Non-pigmented ciliary epithelial cell (primary cell): ENCODE results near the gene SSTR5.
"Not testable (repeated sequence)": the region's sequence is repeated elsewhere in the genome, so short reads cannot be mapped to it uniquely, and the experiment has no call there.

Source experiments
- DNase-seq: peaks from one replicate; pipeline ENCODE4 v3.0.0-alpha.2; 2010; ENCODE audit warnings: low read depth

Gene SSTR5

DNA sequence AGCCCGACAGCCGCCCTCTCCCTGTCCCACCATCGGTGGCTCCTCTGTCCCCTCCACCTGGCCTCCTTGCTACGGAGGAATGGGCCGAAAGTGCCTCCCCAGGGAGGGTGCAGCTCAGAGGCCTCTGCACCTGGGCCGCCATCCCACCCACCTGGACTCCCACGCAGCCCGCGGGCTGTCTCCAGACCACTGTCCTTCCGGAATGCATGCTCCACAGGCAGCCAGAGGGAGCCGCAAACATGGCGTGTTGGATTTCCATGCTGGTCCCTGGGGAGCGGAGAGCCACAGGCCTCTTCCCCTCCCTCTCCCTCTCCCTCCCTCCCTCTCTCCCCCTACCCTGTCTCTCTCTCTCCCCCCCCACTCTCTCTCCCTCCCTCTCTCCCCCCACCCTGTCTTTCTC lies 3.0 kb downstream of the SSTR5 start:
- DNase-seq: no peak

DNA sequence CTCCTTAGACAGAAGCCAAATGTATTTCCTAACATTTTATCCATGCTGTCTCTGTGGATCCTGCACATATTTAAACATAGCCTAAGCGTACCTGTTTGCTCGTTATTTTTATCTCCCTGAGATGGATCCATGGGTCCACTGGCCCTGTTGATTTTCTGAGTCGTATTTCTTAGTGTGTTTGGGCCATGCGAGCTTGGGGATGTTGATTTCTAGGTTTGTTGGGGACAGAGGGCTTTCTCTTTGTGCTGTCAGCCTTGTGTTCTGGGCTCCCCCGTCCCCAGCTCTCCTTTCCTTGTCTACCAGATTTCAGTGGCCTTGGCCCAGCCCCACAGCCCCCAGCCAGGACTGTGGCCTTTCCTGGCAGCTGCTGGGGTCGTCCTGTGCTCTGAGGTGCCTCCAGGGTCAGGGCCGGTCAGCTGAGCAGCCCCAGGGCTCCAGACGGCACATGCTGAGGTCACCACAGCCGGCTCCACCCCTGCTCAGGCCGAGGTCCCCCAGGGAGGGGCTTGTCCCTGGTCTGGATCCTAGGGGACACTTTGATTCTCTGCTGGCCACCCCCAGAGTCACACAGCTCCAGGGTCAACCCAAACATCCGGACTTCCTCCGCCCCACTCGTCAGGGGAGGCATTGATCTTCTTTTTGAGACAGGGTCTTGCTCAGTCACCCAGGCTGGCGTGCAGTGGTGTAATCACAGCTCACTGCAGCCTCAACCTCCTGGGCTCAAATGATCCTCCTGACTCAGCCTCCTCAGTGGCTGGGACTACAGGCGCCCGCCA lies 4.4 kb downstream of the SSTR5 start:
- no peak for DNase-seq

DNA sequence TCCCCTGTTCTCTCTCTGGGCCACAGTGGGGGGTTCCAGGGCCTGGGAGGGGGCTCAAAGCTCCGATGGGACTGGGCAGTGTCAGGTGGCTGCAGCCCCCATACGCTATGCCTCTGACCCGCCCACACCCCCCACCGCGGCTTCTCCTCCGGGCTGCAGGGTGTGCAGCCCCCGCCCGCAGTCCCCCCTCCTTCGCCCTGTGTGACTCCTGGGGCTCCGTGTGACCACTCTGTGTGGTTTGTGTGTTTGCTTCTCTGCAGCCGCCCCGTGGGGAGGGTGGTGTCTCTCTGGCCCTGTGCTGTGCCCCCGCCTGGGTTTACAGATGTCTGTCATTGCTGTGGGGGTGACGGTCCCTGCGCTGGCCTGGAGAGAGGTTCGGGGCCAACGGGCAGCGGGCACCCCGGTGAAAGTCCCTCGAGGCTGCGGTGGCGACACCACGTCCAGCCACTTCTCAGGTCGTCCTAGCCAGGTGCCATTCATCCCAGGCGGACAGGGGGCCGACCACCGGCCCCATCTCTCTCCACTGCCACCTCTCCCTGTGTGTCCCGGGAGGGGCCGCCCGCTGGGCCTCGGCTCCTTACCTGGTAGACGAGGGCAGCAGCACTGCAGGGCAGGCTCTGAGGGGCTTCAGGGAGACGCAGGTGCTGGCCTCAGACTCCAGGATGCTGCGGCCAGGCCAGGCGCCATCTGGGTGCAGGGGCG lies 5.5 kb downstream of the SSTR5 start:
- DNase-seq: no peak

DNA sequence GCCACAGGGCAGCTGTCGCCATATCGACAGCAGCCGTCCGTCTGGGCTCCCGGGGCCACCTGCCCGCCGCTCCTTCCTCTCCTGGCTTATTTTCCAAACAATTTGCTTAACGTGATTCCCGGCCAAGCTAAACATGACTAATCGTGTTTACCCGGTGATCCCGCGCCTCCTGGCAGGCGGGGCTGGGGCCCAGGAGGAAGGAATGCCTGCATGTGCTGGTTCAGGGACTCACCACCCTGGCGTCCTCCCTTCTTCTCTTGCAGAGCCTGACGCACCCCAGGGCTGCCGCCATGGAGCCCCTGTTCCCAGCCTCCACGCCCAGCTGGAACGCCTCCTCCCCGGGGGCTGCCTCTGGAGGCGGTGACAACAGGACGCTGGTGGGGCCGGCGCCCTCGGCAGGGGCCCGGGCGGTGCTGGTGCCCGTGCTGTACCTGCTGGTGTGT lies 6.1 kb downstream of the SSTR5 start:
- peak; percentile 15 for DNase-seq

DNA sequence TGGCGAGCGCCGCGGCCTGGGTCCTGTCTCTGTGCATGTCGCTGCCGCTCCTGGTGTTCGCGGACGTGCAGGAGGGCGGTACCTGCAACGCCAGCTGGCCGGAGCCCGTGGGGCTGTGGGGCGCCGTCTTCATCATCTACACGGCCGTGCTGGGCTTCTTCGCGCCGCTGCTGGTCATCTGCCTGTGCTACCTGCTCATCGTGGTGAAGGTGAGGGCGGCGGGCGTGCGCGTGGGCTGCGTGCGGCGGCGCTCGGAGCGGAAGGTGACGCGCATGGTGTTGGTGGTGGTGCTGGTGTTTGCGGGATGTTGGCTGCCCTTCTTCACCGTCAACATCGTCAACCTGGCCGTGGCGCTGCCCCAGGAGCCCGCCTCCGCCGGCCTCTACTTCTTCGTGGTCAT lies 6.8 kb downstream of the SSTR5 start:
- no peak for DNase-seq

DNA sequence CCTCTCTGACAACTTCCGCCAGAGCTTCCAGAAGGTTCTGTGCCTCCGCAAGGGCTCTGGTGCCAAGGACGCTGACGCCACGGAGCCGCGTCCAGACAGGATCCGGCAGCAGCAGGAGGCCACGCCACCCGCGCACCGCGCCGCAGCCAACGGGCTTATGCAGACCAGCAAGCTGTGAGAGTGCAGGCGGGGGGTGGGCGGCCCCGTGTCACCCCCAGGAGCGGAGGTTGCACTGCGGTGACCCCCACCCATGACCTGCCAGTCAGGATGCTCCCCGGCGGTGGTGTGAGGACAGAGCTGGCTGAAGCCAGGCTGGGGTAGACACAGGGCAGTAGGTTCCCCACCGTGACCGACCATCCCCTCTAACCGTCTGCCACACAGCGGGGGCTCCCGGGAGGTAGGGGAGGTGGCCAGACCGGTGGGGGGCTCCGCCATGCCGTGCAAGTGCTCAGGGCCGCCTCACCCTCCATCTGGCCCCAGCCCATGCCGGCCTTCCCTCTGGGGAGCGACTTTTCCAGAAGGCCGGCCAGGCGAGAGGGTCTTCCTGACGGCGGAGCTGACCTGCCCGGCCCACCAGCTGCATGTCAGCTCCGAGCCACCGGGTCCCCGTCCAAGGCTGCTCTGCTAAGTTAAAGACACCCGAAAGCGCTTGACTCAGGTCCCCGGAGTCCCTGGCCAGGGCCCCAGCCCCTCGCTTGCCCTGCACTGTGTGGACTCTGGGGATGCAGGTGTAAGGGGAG lies 7.4 kb downstream of the SSTR5 start:
- no peak for DNase-seq

DNA sequence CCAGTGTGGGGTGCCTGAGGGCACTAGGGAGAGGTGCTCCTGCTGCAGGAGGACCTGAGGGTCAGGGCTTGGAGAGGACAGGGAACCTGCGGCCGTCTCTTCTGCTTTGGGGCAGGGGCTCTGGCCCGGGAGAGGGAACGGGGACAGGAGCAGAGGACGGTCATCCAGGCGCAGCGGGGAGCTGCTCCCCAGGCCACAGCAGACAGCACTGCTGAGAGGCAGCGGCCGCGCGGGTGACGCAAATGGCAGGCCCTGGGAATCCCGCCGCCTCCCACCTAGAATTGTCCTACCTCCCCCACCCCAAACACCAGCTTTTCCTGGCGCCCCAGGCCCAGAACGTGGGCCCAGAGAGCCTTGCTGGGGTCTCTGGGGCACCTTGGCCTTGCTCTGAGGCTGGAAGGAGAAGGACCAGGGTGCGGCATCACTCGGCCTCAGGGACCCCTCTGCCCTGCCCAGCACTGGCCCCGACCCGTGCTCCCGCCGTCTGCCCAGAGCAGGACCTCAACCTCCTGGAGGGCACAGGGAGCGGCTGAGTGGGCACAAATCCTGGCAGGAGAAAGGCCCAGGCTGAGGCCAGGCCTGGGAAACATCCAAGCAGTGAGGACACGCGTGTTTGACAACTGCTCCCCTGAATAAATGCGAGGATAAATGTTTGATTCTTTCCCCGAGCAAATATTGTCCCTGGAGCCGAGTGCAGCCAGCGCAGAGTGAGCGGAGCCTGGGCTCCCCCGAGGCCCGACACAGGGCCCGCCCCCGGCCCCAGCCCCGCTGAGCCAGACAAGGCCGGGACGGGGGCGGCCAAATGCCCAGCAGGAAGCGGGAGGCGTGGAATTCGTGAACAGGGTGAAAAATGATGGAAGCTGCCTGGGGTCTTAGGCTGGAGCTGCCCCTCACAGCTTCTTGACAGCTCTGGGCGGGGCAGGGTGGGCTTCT lies 8.5 kb downstream of the SSTR5 start:
- no peak for DNase-seq

DNA sequence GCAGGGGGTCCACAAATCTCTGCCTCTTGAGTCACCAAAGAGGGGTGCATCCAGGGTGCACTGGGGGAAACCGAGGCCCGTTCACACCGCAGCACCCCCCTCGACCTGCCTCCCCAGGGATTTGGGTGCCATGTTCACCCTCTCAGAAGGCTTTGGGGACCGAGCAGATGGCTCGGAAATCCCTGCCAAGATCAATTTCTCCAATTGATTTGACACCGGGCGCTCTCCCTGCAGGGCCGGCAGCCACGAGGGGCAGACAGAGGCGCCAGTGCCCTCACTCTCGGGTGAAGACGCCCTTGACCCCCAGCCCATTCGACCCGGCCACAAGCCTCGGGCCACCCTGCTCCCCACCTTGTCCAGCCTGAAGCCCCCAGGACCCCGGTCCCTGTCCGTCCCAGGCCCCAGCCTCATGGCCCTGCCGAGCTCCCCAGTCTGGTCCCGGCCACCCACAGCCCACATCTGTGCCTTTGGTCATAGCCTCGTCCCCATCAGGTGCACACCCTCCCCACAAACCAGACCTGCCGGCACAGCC lies 9.3 kb downstream of the SSTR5 start:
- no peak for DNase-seq

DNA sequence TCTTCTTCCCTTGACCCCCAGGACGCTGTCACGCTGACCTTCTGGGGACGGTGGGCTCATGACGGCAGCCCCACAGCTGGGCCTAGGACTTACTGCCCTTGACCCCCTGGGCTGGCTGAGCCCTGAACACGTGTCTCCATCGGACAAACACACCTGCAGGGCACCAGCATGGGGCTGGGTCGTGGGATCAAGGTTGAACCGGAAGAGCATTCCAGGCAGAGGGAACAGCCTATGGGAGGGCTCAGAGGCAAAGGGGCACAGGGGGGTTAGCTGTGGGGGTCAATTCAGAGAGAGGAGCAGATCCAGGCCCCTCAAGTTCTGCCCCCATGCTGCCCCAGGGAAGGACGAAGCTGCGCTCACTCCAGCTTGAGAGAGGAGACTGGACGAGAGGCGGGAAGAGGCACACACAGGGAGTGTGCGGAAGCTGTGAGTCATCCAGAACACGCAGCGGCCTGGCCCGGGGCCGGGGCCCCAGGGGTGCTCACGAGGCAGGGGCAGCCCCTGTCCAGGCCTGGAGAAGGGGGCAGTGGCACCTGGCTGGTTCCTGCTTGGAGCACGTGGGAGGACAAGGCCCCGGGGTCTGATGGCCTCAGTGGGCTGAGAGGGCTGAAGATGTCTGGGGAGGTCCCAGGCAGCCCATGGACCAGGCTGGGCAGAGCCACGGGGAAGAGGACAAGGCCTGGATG lies 9.9 kb downstream of the SSTR5 start:
- DNase-seq: no peak

DNA sequence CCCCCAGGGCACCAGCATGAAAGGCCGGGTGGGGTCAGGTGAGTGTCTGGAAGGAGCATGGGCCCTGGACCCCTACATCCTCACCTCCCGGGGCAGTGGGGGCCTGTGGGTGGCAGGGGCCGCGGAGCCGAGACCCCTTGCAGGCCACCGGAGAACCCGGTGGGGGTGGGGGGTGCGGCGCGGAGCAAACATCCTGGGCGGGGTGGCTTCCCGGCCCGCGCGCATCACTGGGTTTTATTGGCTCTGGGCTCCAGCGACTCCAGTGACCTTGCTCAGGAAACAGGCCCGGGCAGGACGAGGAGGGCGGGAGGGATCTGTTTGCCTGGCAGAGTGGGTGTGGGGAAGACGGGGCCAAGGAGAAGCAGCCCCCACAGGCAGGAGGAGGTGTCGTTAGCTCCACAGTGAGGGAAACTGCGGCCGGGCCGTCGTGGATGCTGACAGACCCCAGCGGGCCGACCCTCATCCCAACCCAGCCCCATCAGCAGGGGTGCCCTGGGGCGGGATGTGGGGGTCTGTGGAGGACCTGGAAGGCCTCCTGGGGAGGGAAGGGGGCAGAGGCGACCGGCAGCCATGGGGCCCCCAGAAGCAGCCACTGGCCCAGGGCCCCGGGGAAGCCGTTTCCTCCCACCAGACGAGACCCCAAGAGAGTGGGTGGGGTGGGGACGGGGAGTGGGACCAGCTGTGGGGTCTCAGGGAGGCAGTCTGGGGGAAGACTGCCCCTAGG lies 10.6 kb downstream of the SSTR5 start:
- no peak for DNase-seq

DNA sequence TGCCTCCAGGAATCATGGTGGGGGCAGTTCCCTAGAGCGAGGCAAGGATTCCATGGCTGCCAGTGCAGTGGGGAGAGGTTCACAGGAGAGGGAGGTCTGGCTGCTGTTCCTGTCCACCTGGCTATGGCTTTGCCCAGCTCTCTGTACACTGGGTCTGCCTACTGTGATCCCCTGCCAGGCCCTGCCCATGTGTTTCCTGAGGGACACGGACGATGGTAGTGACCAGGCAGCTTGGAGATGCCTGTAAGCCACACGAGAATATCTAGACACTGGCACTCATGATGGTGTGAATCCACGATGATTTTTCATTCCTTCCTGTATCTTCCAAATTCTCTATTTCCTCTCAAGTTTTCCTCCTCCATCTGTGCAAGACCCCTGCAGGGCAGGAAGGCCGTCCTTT lies 12.4 kb downstream of the SSTR5 start:
- DNase-seq: no peak

DNA sequence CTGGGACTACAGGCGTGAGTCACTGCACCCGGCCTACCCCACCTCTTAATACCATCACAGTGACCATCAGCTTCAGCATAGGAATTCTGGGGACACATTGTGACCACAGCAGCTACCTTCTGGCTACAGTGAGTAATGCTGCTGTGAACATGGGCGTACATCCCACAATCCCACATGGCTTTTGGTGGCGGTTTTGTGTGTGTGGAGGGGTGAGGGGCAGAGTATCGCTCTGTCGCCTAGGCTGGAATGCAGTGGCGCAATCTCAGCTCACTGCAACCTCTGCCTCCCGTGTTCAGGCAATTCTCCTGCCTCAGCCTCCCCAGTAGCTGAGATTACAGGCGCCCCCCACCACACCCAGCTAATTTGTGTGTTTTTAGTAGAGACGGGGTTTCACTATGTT lies 13.9 kb downstream of the SSTR5 start:
- DNase-seq: not testable (repeated sequence)

DNA sequence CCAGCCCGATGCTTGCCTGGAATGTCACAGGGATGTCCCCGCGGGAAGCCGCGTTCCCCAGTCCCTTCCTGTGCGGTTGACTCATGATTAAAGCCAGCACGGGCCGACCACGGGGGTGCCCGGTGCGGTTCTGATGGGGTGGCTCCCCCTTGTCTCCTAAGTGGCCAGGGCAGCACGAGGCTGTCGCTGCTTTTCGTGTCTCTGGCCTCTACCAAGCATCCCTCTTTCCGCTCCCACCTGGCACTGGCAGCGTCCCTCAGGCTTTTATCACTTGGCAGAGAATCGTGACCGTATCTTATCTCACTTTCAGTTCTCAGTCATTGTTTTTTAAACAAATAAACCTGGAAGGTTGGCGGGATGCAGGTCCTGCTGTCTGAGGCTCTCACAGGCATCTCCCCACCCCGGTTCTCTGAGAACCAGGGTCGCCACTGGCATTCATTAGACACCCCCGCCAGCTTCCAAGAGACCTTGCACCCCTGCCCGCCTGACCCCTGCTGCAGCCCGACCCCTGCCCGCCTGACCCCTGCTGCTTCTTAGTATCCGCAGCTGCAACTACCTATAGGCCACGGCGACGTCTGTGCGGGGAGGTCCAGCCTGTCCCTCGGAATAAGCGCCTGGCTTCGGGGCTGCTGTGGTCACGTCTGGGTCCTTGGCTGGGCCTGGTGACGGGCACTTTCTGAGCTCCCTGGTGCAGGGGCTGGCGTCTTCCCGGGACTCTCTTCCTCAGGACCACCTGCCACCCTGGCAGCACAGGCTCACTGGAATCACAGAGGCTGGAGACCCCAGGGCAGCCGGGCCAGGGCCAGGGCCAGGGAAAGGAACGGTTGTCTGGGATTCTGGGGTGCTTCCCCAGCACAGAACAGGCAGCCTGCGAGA lies 16.0 kb downstream of the SSTR5 start:
- no peak for DNase-seq

DNA sequence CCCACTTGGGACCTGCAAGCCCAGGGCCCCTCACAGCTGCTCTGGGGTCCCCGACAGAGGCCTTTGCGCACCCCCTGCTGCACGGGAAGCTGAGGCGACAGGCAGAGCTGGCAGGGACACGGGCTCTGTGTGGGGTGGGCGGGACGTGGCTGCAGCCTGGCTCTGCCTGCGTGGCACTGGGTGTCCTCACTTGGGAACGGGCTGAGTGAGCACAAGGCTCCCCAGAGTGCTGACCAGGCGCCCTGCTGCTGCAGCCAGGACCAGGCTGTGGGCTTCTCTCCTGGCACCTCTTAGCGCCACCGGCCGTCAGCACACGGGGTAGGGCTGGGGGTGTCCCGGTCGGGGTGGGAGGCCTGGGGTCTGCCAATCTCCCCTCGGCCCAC lies 16.9 kb downstream of the SSTR5 start:
- DNase-seq: no peak

DNA sequence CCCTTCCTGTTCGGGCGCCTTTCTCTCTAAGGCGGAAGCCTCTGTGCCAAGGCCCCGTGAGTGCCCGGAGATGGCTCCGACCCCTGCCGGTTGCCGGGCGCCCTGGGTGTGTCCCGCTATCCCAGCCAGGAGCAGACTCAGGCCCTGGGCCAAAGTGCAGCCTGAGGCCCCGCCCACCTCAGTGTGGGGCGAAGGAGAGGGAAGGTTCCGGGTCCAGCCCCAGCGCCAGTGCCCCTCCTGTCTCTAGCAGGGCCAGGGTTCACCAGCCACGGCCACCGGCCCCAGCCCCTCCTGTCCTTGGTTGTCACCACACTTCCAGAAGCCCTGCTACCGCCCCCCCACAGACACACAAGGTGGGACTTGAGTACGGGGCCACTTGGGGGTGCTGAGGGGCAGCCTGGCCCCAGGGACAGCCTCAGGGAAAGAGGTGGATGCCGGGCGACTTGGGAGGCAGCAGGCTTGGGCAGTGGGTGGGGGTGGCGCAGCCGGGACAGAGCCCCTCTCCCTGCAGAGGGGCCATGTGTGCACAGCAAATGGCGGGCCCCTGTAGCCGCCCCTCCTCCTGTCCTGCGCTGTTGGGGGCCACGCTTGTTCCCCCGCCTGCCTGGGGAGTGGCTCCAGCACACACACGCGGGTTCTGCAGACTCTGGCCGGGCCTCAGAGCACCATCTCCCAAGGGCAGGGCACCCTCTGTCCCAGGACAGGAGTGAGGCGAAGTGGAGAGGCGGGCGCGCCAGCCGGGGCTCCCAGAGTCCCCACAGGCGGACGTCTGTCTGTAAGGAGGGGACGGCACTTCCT lies 17.5 kb downstream of the SSTR5 start:
- no peak for DNase-seq

DNA sequence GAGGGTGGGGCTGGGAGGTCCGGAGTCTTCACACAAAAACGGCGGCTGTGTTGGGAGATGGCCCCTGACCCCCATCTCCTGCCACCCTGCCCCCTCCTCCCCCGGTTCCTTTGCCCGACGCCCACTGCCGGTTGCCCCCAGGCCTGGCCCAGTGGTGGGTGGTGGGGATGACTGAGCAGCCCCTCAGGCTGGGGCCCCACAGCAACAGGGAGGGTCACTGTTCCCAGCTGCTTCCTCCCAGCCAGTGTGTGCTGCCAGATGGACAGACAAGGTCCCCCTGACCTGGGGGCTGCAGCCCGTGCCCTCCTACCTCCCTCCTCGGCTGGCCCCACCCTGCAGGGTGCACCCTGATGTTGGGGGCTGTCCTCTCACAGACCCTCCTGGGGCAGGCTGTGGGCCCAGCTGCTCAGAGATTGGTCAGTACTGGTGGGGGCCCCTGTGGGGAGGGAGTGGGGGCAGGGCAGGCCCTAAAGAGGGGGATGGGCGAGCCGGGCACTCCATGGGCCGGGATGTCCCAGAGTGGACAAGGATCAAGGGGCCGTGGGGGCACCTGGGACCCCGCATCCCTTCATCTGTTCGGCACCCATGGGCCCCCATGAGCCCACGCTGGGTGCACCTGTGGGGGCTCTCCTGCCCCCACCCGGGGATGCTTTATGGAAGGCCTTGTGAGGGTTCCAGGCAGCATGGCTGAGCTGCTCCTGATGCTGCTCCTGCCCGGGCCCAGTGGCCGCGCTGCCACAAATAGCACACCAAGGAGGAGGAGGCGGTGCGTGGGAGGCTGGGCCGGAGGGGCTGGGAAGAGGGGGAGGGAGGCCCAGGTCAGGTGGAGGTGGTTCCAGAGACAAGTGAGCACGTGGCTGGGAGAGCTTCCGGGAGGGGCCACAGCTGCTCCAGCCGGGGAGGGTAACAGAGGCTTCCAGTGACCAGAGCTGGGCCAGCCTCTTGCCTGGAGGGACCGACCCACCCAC lies 18.4 kb downstream of the SSTR5 start:
- DNase-seq: no peak

DNA sequence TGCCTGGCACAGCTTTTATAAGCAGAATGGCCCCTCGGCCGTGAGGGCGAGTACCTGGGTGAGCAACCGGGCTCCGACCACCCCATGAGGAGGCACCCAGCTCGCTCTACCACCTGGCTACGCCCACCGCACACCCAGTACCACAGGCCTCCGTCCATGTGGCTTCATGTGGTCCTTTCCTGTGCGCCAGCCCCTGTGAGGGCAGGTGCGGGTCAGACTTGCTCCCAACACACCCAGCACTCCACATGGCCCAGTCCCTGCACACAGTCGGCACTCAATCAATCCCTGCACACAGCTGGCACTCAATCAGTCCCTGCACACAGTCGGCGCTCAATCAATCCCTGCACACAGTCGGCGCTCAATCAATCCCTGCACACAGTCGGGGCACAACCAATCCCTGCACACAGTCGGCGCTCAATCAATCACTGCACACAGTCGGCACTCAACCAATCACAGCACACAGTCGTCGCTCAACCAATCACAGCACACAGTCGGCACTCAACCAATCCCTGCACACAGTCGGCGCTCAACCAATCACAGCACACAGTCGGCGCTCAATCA lies 19.5 kb downstream of the SSTR5 start:
- no peak for DNase-seq
